HG02678 (cell line): ENCODE data around the gene VPS4A.

Source experiments
- ATAC-seq: cut with Tn5 transposase; IDR thresholded peaks from one replicate; pipeline ENCODE4 v1.9.1; 2021; ENCODE audit warnings: mild to moderate bottlenecking, moderate library complexity; ENCODE audit not compliant: unreplicated experiment

The VPS4A gene

GRCh38 chr16:69306031-69306430 is 5.1 kb upstream of the VPS4A start:
- no peak for ATAC-seq

GRCh38 chr16:69307091-69307490 is 4.1 kb upstream of the VPS4A start:
- no peak for ATAC-seq

GRCh38 chr16:69307856-69308255 is 3.3 kb upstream of the VPS4A start:
- ATAC-seq, result no peak

GRCh38 chr16:69309316-69309715 is 1.8 kb upstream of the VPS4A start:
- no peak for ATAC-seq

GRCh38 chr16:69311533-69312387 is 610 bp downstream of the VPS4A start:
- peak; percentile 40 for ATAC-seq

- ATAC-seq, result no peak
Observed at GRCh38 chr16:69313469-69313868, 2.3 kb downstream of the VPS4A start.

- no peak for ATAC-seq
Observed at GRCh38 chr16:69314534-69314933, 3.4 kb downstream of the VPS4A start.

- no peak for ATAC-seq
Observed at GRCh38 chr16:69315486-69316311, 4.5 kb downstream of the VPS4A start.

GRCh38 chr16:69316595-69317034 is 5.5 kb downstream of the VPS4A start:
- no peak for ATAC-seq

GRCh38 chr16:69318177-69318910 is 7.2 kb downstream of the VPS4A start:
- ATAC-seq, result no peak

GRCh38 chr16:69318911-69319289 is 7.8 kb downstream of the VPS4A start:
- no peak for ATAC-seq

- ATAC-seq, result no peak
Observed at GRCh38 chr16:69319381-69319780, 8.2 kb downstream of the VPS4A start.

GRCh38 chr16:69319826-69320739 is 8.9 kb downstream of the VPS4A start:
- ATAC-seq, result no peak

GRCh38 chr16:69320740-69321073 is 9.6 kb downstream of the VPS4A start:
- no peak for ATAC-seq

GRCh38 chr16:69321080-69321479 is 9.9 kb downstream of the VPS4A start:
- ATAC-seq, result no peak

- ATAC-seq, result no peak
Observed at GRCh38 chr16:69322343-69322742, 11.2 kb downstream of the VPS4A start.

GRCh38 chr16:69323415-69323814 is 12.3 kb downstream of the VPS4A start:
- ATAC-seq, result no peak

GRCh38 chr16:69324013-69324531 is 12.9 kb downstream of the VPS4A start:
- no peak for ATAC-seq

GRCh38 chr16:69324585-69325253 is 13.6 kb downstream of the VPS4A start:
- ATAC-seq, result no peak

- ATAC-seq, result no peak
Observed at GRCh38 chr16:69325784-69326171, 14.6 kb downstream of the VPS4A start.
